ENCODE data around the gene ANKS6. TPM values are rescaled to one million over a fixed set of nuclear protein-coding genes. Genes with fewer than 3 reads are reported as not detected.

Gene ANKS6
- total and polyA plus RNA-seq, 2 of the 8 experiments (the other 6 are each of a cell fraction or from before 2014, with no cell fraction given), result 34.1 to 56.3 TPM

DNA sequence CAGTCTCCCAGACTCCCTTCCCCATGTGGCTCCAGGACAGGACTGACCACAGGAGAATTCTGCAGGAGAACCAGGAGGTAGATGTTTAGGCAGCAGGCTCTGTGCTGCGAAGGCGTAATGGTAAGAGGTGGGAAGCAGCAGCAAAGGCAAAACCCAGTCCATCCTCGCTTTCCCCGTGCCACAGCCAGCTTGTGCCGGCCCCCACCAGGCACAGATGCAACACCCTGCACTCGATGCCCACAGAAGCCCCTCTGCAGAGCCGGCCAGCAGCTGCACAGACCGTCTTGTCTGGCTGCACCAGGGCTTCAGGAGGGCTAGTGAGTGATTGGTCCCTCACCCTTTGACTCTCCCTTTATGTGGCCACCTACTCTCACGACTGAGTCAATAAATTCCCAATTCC, 28.0 kb downstream of the ANKS6 start (continued):
- TF ChIP-seq, protein P1, sequence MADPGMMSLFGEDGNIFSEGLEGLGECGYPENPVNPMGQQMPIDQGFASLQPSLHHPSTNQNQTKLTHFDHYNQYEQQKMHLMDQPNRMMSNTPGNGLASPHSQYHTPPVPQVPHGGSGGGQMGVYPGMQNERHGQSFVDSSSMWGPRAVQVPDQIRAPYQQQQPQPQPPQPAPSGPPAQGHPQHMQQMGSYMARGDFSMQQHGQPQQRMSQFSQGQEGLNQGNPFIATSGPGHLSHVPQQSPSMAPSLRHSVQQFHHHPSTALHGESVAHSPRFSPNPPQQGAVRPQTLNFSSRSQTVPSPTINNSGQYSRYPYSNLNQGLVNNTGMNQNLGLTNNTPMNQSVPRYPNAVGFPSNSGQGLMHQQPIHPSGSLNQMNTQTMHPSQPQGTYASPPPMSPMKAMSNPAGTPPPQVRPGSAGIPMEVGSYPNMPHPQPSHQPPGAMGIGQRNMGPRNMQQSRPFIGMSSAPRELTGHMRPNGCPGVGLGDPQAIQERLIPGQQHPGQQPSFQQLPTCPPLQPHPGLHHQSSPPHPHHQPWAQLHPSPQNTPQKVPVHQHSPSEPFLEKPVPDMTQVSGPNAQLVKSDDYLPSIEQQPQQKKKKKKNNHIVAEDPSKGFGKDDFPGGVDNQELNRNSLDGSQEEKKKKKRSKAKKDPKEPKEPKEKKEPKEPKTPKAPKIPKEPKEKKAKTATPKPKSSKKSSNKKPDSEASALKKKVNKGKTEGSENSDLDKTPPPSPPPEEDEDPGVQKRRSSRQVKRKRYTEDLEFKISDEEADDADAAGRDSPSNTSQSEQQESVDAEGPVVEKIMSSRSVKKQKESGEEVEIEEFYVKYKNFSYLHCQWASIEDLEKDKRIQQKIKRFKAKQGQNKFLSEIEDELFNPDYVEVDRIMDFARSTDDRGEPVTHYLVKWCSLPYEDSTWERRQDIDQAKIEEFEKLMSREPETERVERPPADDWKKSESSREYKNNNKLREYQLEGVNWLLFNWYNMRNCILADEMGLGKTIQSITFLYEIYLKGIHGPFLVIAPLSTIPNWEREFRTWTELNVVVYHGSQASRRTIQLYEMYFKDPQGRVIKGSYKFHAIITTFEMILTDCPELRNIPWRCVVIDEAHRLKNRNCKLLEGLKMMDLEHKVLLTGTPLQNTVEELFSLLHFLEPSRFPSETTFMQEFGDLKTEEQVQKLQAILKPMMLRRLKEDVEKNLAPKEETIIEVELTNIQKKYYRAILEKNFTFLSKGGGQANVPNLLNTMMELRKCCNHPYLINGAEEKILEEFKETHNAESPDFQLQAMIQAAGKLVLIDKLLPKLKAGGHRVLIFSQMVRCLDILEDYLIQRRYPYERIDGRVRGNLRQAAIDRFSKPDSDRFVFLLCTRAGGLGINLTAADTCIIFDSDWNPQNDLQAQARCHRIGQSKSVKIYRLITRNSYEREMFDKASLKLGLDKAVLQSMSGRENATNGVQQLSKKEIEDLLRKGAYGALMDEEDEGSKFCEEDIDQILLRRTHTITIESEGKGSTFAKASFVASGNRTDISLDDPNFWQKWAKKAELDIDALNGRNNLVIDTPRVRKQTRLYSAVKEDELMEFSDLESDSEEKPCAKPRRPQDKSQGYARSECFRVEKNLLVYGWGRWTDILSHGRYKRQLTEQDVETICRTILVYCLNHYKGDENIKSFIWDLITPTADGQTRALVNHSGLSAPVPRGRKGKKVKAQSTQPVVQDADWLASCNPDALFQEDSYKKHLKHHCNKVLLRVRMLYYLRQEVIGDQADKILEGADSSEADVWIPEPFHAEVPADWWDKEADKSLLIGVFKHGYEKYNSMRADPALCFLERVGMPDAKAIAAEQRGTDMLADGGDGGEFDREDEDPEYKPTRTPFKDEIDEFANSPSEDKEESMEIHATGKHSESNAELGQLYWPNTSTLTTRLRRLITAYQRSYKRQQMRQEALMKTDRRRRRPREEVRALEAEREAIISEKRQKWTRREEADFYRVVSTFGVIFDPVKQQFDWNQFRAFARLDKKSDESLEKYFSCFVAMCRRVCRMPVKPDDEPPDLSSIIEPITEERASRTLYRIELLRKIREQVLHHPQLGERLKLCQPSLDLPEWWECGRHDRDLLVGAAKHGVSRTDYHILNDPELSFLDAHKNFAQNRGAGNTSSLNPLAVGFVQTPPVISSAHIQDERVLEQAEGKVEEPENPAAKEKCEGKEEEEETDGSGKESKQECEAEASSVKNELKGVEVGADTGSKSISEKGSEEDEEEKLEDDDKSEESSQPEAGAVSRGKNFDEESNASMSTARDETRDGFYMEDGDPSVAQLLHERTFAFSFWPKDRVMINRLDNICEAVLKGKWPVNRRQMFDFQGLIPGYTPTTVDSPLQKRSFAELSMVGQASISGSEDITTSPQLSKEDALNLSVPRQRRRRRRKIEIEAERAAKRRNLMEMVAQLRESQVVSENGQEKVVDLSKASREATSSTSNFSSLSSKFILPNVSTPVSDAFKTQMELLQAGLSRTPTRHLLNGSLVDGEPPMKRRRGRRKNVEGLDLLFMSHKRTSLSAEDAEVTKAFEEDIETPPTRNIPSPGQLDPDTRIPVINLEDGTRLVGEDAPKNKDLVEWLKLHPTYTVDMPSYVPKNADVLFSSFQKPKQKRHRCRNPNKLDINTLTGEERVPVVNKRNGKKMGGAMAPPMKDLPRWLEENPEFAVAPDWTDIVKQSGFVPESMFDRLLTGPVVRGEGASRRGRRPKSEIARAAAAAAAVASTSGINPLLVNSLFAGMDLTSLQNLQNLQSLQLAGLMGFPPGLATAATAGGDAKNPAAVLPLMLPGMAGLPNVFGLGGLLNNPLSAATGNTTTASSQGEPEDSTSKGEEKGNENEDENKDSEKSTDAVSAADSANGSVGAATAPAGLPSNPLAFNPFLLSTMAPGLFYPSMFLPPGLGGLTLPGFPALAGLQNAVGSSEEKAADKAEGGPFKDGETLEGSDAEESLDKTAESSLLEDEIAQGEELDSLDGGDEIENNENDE (IDR thresholded peaks at IDR 0.05; ENCODE audit: insufficient replicate concordance, low read length), result no peak
- TF ChIP-seq EGR1 (IDR thresholded peaks at IDR 0.05; ENCODE audit: borderline replicate concordance, low read depth, low read length) (no peak), CBX5 (IDR thresholded peaks at IDR 0.05; ENCODE audit: low read depth, low read length) (no peak), POLR2AphosphoS5 (IDR thresholded peaks at IDR 0.05; ENCODE audit: low read depth, low read length) (no peak), CREB1 (IDR thresholded peaks at IDR 0.05) (no peak), SP2 (IDR thresholded peaks at IDR 0.05; ENCODE audit: low read length) (no peak), JUN (IDR thresholded peaks at IDR 0.05; ENCODE audit: low read depth, low read length) (no peak), GTF2F1 (IDR thresholded peaks at IDR 0.05; ENCODE audit: borderline replicate concordance, low read depth, low read length) (no peak), SIRT6 (IDR thresholded peaks at IDR 0.05; ENCODE audit: low read length) (no peak), FOSL1 (IDR thresholded peaks at IDR 0.05; ENCODE audit: insufficient read depth, low read depth, low read length) (no peak), SIX5 (IDR thresholded peaks at IDR 0.05; ENCODE audit: low read depth, low read length) (no peak)

All from H1 (cell line).